ENCODE results near the gene BOD1L2.

DNA sequence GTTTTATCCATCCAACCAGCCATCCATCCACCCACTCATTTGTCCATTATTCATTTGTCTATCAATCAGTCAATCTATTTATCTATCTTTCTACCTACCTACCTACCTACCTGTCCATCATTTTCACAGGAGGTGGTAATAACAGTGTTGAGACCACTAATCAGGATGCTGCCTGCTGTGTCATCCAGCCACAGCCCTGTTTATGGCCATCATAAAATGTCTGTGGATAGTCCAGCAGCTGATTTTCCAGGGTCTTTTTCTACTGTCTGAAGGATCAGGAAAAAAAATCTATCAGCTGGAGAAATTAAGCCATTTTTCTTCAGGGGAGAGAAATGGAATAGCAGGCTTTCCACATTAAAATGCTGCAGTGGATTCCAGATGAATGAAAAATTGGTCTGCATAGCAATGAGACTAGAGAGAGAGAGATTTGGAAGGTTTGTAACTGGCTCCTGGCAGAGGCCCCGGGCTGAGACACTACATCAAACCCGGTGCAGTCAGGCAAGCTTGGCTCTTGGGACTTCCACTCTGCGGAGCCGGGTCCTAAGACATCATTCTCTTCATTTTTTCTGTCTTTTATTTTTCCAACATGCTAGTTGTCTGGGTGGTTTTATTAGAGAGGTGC is 33.0 kb upstream of the BOD1L2 start:
- TF ChIP-seq, protein P1, sequence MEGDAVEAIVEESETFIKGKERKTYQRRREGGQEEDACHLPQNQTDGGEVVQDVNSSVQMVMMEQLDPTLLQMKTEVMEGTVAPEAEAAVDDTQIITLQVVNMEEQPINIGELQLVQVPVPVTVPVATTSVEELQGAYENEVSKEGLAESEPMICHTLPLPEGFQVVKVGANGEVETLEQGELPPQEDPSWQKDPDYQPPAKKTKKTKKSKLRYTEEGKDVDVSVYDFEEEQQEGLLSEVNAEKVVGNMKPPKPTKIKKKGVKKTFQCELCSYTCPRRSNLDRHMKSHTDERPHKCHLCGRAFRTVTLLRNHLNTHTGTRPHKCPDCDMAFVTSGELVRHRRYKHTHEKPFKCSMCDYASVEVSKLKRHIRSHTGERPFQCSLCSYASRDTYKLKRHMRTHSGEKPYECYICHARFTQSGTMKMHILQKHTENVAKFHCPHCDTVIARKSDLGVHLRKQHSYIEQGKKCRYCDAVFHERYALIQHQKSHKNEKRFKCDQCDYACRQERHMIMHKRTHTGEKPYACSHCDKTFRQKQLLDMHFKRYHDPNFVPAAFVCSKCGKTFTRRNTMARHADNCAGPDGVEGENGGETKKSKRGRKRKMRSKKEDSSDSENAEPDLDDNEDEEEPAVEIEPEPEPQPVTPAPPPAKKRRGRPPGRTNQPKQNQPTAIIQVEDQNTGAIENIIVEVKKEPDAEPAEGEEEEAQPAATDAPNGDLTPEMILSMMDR (IDR thresholded peaks at IDR 0.05), result no peak
- no peak for TF ChIP-seq POLR2A (IDR thresholded peaks at IDR 0.05)
